Caco-2 (cell line): ENCODE results near the gene GALNT17. TPM values are rescaled to one million over a fixed set of nuclear protein-coding genes. Genes with fewer than 3 reads are reported as not detected.

Experiments used
- BruUV-seq: library from RNA; stranded (reverse); fragments of 400-500 nt; replicated peaks from 2 replicates; lab custom pipeline; 2021; lab: Mats Ljungman, UMichigan
- CTCF ChIA-PET: fragments of 300-600 bp; sonication (Branson Sonifier 250); formaldehyde crosslinking; loops from one replicate; lab custom pipeline; 2022; ENCODE audit warnings: antibody characterized with exemption; lab: Charles Lee
- POLR2A ChIA-PET: fragments of 300-600 bp; sonication (Branson Sonifier 250); formaldehyde crosslinking; loops from one replicate; lab custom pipeline; 2022; ENCODE audit warnings: antibody characterized with exemption; lab: Charles Lee
- DNase-seq, 2 experiments: peaks; one replicate each; pipeline versions ENCODE4 v3.0.0 to v3.0.0-alpha.2; 2020 to 2022
- H3K27me3 ChIP-seq: replicated peaks from 2 replicates; pipeline ENCODE4 v1.6.0; 2011; ENCODE audit warnings: low read length; ENCODE audit not compliant: control insufficient read depth, insufficient read depth
- H3K36me3 ChIP-seq: 2 replicates; pipeline ENCODE4 v1.5.1; 2011; ENCODE audit warnings: low read length; ENCODE audit not compliant: control insufficient read depth, insufficient read depth
- H3K4me1 ChIP-seq: fragments of 250-450 bp; sonication (Bioruptor Pico); 2 replicates; pipeline ENCODE4 v1.5.1; 2020; ENCODE audit warnings: mild to moderate bottlenecking
- H3K4me3 ChIP-seq: 2 replicates; pipeline ENCODE4 v1.5.1; 2011; ENCODE audit warnings: low read depth, mild to moderate bottlenecking, control low read depth, low read length
- H3K9me3 ChIP-seq: fragments of 250-450 bp; sonication (Bioruptor Pico); 2 replicates; pipeline ENCODE4 v1.5.1; 2020; ENCODE audit warnings: mild to moderate bottlenecking, moderate library complexity
- H3K27ac Mint-ChIP-seq: one replicate; pipeline ENCODE4 v1.8.0; 2022; ENCODE audit warnings: mixed read lengths; ENCODE audit not compliant: unreplicated experiment
- H3K27me3 Mint-ChIP-seq: one replicate; pipeline ENCODE4 v1.8.0; 2022; ENCODE audit warnings: mixed read lengths; ENCODE audit not compliant: insufficient read depth, unreplicated experiment
- H3K36me3 Mint-ChIP-seq: one replicate; pipeline ENCODE4 v1.8.0; 2022; ENCODE audit warnings: mild to moderate bottlenecking, mixed read lengths; ENCODE audit not compliant: insufficient read depth, unreplicated experiment
- H3K4me1 Mint-ChIP-seq: one replicate; pipeline ENCODE4 v1.8.0; 2022; ENCODE audit warnings: low read depth, mixed read lengths; ENCODE audit not compliant: unreplicated experiment
- H3K4me3 Mint-ChIP-seq: one replicate; pipeline ENCODE4 v1.8.0; 2022; ENCODE audit warnings: mild to moderate bottlenecking, moderate library complexity, mixed read lengths; ENCODE audit not compliant: unreplicated experiment
- H3K9me3 Mint-ChIP-seq: one replicate; pipeline ENCODE4 v1.8.0; 2022; ENCODE audit warnings: mixed read lengths; ENCODE audit not compliant: unreplicated experiment
- CTCF ChIP-seq, 2 experiments: fragments of 200-600 bp in 1 of 2; IDR thresholded peaks; 1 replicate in 1 of 2; 2 replicates in 1 of 2; pipeline versions ENCODE4 v1.5.1 to v1.8.0; 2011 to 2022; ENCODE audit warnings: antibody characterized with exemption in 1 of 2, control low read depth in 1 of 2, inconsistent platforms in 1 of 2, low read depth in 1 of 2, low read length in 1 of 2, mild to moderate bottlenecking in 1 of 2, moderate library complexity in 1 of 2; ENCODE audit not compliant: insufficient read depth in 1 of 2, severe bottlenecking in 1 of 2, unreplicated experiment in 1 of 2
- intact Hi-C: fragments of 100-400 bp; cut with micrococcal nuclease; formaldehyde crosslinking; loops from one replicate; pipeline ENCODE4 v1.10.0; 2022; ENCODE audit not compliant: unreplicated experiment
- total RNA-seq: library from RNA; stranded (reverse); gene quantifications from 2 replicates; pipeline ENCODE4 v1.2.3, GENCODE V29; 2022

GALNT17 gene
- total RNA-seq, 1 experiment from 2014 or later: not detected

- CTCF ChIA-PET: no interaction called here
- no peaks in the 10 kb centered on the region for H3K4me1 ChIP-seq
- no peak for DNase-seq
- no peak overlapping the region for H3K4me3 Mint-ChIP-seq
- no peaks in the 10 kb centered on the region; the same call in 1 of the 2 replicates for H3K9me3 ChIP-seq
- no TSS peak for BruUV-seq
- H3K36me3 ChIP-seq: no peaks in the 10 kb centered on the region
- peaks cover 4% of the 10 kb centered on the region for H3K9me3 Mint-ChIP-seq
- no peaks in the 10 kb centered on the region for H3K27me3 ChIP-seq
- H3K4me1 Mint-ChIP-seq: no peaks in the 10 kb centered on the region
- no peak overlapping the region for H3K4me3 ChIP-seq
- TF ChIP-seq CTCF (IDR thresholded peaks at IDR 0.05; ENCODE audit: insufficient read depth in 1 of 2, low read depth in 1 of 2, low read length in 1 of 2, severe bottlenecking in 1 of 2, unreplicated experiment in 1 of 2): no peak
- H3K27ac Mint-ChIP-seq: no peak overlapping the region
- no peaks in the 10 kb centered on the region for H3K27me3 Mint-ChIP-seq
- intact Hi-C loops: no loop called here
- POLR2A ChIA-PET: no interaction called here
- H3K36me3 Mint-ChIP-seq: no peaks in the 10 kb centered on the region
These were observed 33.8 kb downstream of the GALNT17 start for GRCh38 chr7:71165708-71166107.

GRCh38 chr7:71171476-71171875, 39.5 kb downstream of the GALNT17 start:
- intact Hi-C loops: no loop called here
- H3K36me3 ChIP-seq: no peaks in the 10 kb centered on the region
- no peak overlapping the region for H3K4me3 Mint-ChIP-seq
- TF ChIP-seq CTCF (IDR thresholded peaks at IDR 0.05; ENCODE audit: insufficient read depth in 1 of 2, low read depth in 1 of 2, low read length in 1 of 2, severe bottlenecking in 1 of 2, unreplicated experiment in 1 of 2): no peak
- no peak overlapping the region for H3K4me3 ChIP-seq
- peaks cover 22% of the 10 kb centered on the region for H3K9me3 Mint-ChIP-seq
- ChIA-PET CTCF (no interaction called here), POLR2A (no interaction called here)
- no peaks in the 10 kb centered on the region; the same call in 1 of the 2 replicates for H3K9me3 ChIP-seq
- no TSS peak for BruUV-seq
- no peaks in the 10 kb centered on the region for H3K27me3 Mint-ChIP-seq
- H3K4me1 ChIP-seq: no peaks in the 10 kb centered on the region
- no peaks in the 10 kb centered on the region for H3K4me1 Mint-ChIP-seq
- no peak for DNase-seq
- no peaks in the 10 kb centered on the region for H3K36me3 Mint-ChIP-seq
- no peak overlapping the region for H3K27ac Mint-ChIP-seq
- H3K27me3 ChIP-seq: no peaks in the 10 kb centered on the region

GRCh38 chr7:71173955-71174354, 42.0 kb downstream of the GALNT17 start:
- POLR2A ChIA-PET: no interaction called here
- Histone ChIP-seq H3K4me3 (no peak overlapping the region), H3K27me3 (no peaks in the 10 kb centered on the region), H3K4me1 (no peaks in the 10 kb centered on the region), H3K36me3 (no peaks in the 10 kb centered on the region), H3K9me3 (no peaks in the 10 kb centered on the region; the same call in 1 of the 2 replicates)
- H3K36me3 Mint-ChIP-seq: no peaks in the 10 kb centered on the region
- peaks cover 31% of the 10 kb centered on the region for H3K9me3 Mint-ChIP-seq
- CTCF ChIA-PET: no interaction called here
- H3K4me3 Mint-ChIP-seq: no peak overlapping the region
- no peaks in the 10 kb centered on the region for H3K4me1 Mint-ChIP-seq
- TF ChIP-seq CTCF (IDR thresholded peaks at IDR 0.05; ENCODE audit: insufficient read depth in 1 of 2, low read depth in 1 of 2, low read length in 1 of 2, severe bottlenecking in 1 of 2, unreplicated experiment in 1 of 2): no peak
- intact Hi-C loops: no loop called here
- no peak overlapping the region for H3K27ac Mint-ChIP-seq
- H3K27me3 Mint-ChIP-seq: no peaks in the 10 kb centered on the region
- no TSS peak for BruUV-seq
- DNase-seq: no peak
